AG08396 (cell line): ENCODE data around the gene RAB20.
"Not testable (repeated sequence)": the region's sequence is repeated elsewhere in the genome, so short reads cannot be mapped to it uniquely, and the experiment has no call there.

Source experiments
- DNase-seq: peaks from one replicate; pipeline ENCODE4 v3.0.0; 2012; ENCODE audit warnings: low spot score, mixed read lengths

Gene RAB20, protein sequence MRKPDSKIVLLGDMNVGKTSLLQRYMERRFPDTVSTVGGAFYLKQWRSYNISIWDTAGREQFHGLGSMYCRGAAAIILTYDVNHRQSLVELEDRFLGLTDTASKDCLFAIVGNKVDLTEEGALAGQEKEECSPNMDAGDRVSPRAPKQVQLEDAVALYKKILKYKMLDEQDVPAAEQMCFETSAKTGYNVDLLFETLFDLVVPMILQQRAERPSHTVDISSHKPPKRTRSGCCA

GRCh38 chr13:110561344-110562035, at the start of gene RAB20:
RAB20 (minus strand) TSS chr13:110561722; CDS start chr13:110561519, 203 bp downstream.
- peak; percentile 89 for DNase-seq

- DNase-seq, result no peak
Observed at GRCh38 chr13:110610955-110611595, 49.6 kb upstream of the RAB20 start.

DNA sequence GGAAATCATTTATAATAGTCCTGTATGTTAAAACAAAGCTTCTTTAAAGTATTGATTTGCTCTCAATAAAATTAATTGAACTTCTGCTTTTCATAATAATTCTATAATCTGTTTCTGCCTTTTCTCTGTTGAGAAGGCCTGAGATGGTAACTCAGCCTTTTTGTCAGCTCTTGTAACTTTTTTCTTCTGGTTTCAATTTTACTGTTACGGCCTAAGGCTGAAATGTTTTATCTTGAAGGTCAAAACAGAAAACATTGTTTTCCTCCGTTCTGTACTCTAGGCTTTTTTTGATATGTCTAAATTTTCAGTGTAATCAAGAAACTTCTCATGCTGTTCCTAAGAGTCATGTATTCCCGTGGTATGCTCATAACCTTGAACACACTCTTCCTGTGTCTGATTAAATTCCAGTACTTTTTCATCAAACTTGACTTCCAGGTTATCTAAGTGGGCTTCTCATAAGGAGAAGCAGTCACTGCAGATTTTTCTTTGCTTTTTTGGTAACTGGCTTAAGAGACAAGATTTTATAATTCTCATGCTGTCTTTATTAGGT, 46.2 kb upstream of the RAB20 start:
- no peak for DNase-seq

GRCh38 chr13:110606281-110606680, 44.8 kb upstream of the RAB20 start:
- not testable (repeated sequence) for DNase-seq

DNA sequence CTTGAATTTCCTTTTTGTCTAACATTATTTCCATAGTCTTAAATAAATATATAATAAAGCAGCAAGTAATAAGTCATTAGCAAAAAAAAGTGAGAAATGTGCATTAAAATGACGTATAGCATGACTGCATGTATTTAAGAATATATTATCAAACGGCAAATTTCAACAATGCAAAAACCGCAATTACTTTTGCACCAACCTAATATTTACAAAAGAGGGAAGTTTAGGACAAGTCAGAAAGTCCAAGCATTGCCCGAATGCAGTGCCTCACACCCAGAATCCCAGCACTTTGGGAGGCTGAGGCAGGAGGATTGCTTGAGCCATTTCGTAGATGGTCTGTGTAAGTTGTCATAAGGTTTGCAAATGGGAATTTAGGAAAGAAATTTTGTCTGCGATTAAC, 43.6 kb upstream of the RAB20 start:
- DNase-seq, result no peak

- no peak for DNase-seq
Observed at GRCh38 chr13:110600980-110601379, 39.5 kb upstream of the RAB20 start.

- no peak for DNase-seq
Observed at GRCh38 chr13:110600261-110600819, 38.8 kb upstream of the RAB20 start.

- DNase-seq, result no peak
Observed at GRCh38 chr13:110597041-110597689, 35.6 kb upstream of the RAB20 start.

GRCh38 chr13:110593430-110594130, 32.1 kb upstream of the RAB20 start:
- peak; percentile 66 for DNase-seq

DNA sequence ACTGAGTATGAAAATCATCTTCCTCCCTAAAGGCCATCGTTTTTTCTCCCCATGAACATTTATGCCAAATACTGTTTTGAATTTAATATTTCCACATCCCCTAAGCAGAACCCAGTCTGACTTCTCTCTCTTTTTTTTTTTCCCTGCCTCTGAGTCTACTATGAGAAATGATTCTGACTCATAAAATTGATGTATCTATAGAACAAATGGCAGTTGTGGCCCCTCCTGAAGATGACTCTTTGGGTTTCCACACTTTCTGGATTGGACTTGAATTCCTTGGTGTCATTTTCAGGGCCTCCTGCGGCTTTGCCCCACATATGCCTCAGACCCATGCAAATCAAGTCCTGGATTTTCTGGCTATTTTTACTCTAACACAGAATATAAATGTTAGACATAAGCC, 31.1 kb upstream of the RAB20 start:
- DNase-seq, result no peak

DNA sequence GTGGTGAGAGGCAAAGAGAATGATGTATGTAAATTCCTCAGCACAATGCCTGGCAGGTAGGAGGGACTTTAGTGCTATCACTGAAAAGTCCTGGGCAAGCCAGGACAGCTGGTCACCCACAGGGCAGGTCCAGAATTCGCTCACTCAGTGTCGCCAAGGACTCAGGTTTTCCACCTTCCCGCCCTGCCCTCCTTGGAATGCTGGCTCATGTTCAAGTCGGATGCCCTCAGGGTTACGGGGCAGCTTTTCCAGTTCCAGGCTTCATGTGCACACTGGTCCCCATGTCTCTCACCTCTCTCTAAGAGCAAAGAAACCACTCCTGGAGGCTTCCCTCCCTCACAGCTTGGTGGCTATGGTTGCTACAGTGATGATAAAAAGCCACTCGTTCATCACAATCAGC, 29.1 kb upstream of the RAB20 start:
- DNase-seq, result no peak

- DNase-seq, result no peak
Observed at GRCh38 chr13:110589793-110590390, 28.4 kb upstream of the RAB20 start.

DNA sequence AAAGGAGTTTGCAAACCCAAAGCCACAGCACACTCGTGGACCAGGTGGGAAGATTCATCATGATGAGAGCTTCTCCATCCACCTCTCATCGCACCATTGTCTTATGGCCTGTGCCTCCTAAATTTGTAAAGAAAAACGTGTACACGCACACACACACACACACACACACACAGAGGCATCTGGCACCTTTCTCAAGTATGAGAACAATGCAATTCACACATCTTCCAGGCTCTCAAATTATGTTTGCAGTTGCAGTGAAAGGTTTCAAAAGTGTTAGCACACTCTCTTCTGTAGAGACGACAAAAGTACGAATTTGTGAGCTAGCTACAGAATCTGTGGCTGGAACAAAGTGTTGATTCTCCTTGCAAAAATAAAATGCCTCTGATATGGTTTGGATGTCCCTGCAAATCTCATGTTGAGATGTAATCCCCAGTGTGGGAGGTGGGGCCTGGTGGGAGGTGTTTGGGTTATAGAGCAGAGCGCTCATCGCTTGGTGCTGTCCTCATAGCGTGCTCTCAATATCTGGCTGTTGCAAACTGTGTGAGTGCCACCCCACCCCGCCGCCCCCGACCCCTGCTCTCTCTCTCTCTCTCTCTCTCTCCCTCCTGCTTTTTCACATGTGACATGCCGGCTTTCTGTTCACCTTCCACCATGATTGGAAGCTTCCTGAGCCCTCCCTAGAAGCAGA, 21.8 kb upstream of the RAB20 start:
- DNase-seq, result no peak

GRCh38 chr13:110582421-110582954, 21.0 kb upstream of the RAB20 start:
- DNase-seq, result no peak

DNA sequence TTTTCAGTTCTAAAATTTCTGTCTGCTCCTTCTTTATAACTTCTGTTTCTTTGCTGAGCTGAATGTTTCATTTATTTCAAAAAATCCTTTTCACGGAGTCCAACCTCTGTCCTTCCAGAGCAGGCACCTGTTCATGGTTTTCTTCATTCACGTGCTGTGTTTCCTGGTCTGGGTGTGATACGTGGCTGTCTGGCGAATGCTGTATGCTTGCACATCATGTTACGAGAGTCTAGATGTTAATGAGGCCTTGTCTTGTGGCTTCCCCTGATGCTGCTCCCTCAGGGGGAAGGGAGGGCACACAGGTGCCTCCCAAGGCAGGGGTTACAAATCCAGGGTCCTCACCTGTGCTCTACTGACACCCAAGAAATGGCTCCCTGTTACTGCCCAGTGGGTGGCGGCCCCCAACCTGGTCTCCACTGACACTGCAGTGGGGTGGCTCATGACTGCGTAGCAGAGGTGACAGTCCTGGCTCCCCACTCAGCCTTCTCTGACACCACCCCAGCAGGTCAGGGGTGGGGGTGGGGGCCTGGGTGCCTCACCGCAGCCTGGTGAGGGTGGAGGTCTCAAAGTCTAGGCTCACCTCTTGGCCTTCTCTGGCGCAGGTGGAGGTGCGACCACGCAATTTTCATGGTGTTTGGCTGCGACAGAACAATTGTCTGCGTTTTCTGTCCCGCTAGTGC, 20.1 kb upstream of the RAB20 start:
- DNase-seq, result no peak

DNA sequence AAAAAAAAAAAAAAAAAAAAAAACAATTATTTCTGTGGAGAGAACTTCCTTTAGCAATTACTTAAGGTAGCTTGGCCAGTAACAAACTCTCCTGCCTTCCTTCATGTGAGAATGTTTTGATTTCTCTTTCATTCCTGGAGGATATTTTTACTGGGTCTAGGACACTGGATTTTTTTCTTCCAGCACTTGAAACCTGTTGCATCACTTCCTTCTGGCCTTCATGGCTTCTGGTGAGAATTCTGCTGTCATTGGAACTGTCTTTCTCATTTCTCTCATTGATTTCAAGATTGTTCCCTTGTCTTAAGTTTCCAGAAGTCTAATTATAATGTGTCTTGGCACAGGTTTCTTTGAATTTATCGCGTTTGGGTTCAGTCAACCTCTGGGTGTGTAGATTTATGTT, 19.3 kb upstream of the RAB20 start:
- no peak for DNase-seq

DNA sequence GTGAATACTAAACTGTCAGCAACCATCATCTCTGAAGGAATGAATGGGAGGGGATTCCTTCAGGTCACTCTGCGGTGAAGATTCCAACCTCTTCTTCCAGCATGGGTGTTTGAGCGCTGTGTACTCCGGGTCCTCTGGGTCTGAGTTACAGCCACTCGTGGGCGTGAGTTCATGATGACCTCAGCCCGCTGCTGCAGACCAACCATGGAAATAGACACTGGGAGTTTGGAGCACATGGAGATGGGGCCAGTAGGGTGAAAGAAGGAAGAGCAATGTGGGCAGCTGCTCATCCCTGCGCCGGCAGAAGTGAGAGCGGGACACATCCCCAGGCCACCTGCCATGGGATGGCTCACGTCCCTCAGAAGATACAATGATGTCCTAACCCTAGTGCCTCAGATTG, 16.8 kb upstream of the RAB20 start:
- no peak for DNase-seq

GRCh38 chr13:110576736-110577476, 15.4 kb upstream of the RAB20 start:
- no peak for DNase-seq

DNA sequence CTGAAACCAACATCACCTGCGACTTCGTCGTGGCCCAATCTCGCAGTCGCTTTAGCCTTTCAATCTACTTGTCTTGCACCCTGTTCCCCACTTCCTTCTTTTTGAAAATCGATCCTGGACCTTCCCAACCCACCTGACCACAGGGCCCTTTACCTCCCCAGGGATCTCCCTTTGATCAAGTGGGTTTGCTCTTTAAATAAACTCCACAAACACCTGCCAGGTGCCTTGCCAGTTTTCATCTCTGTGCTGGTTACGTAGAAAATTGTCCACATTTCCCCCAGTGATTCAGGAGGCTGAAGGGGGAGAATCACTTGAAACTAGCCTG, 14.5 kb upstream of the RAB20 start:
- DNase-seq, result no peak
